HG02970 (cell line): ENCODE measurements around the gene LRRC4B.
A peak's percentile ranks its signal among the peaks of the same experiment; 100 is the strongest.
"Not testable (repeated sequence)": the region's sequence is repeated elsewhere in the genome, so short reads cannot be mapped to it uniquely, and the experiment has no call there.

Source experiments
- ATAC-seq: cut with Tn5 transposase; IDR thresholded peaks from one replicate; pipeline ENCODE4 v1.9.1; 2021; ENCODE audit warnings: mild to moderate bottlenecking, moderate library complexity, moderate number of reproducible peaks; ENCODE audit not compliant: unreplicated experiment, low FRiP score

LRRC4B gene

GRCh38 chr19:50531171-50531612 is 37.0 kb downstream of the LRRC4B start:
- ATAC-seq, result no peak

- ATAC-seq, result not testable (repeated sequence)
Measured at GRCh38 chr19:50528052-50528451, 40.2 kb downstream of the LRRC4B start.

- no peak for ATAC-seq
Measured at GRCh38 chr19:50522881-50523280, 45.4 kb downstream of the LRRC4B start.

- no peak for ATAC-seq
Measured at GRCh38 chr19:50520822-50521465, 47.3 kb downstream of the LRRC4B start.

GRCh38 chr19:50519006-50519575 is 49.1 kb downstream of the LRRC4B start:
- no peak for ATAC-seq

- no peak for ATAC-seq
Measured at GRCh38 chr19:50518091-50519005, 49.9 kb downstream of the LRRC4B start.

- ATAC-seq, result no peak
Measured at GRCh38 chr19:50517704-50518075, 50.5 kb downstream of the LRRC4B start.

- ATAC-seq, result no peak
Measured at GRCh38 chr19:50516964-50517703, 51.1 kb downstream of the LRRC4B start.

GRCh38 chr19:50516456-50516855 is 51.8 kb downstream of the LRRC4B start:
- ATAC-seq, result no peak

GRCh38 chr19:50515168-50515561 is 53.1 kb downstream of the LRRC4B start:
- no peak for ATAC-seq

GRCh38 chr19:50514346-50515167 is 53.7 kb downstream of the LRRC4B start:
- ATAC-seq, result no peak

- ATAC-seq, result no peak
Measured at GRCh38 chr19:50513746-50514345, 54.4 kb downstream of the LRRC4B start, which contains the start of gene ASPDH. ASPDH (minus strand) TSS chr19:50513913; CDS start chr19:50513823, 90 bp downstream.

GRCh38 chr19:50512999-50513745 is 55.1 kb downstream of the LRRC4B start:
- ATAC-seq, result no peak

GRCh38 chr19:50512112-50512998 is 55.9 kb downstream of the LRRC4B start:
- no peak for ATAC-seq

GRCh38 chr19:50511069-50511822 is 57.0 kb downstream of the LRRC4B start, which contains the start of gene JOSD2:
JOSD2 (minus strand) TSS chr19:50511191; CDS start chr19:50510431, 760 bp downstream.
- peak; percentile 91 for ATAC-seq

- peak; percentile 2 for ATAC-seq
Measured at GRCh38 chr19:50510700-50511068, 57.6 kb downstream of the LRRC4B start.

- no peak for ATAC-seq
Measured at GRCh38 chr19:50510121-50510670, 58.0 kb downstream of the LRRC4B start.
